Mesendoderm (in vitro differentiated cells): ENCODE data around the gene KCNQ1.

Experiments used
- DNase-seq: peaks from one replicate; pipeline ENCODE4 v3.0.0; 2013
- H2AK5ac ChIP-seq: 2 replicates; pipeline ENCODE4 v1.6.1; 2013; ENCODE audit warnings: low read length, inconsistent platforms
- H2BK120ac ChIP-seq: 2 replicates; pipeline ENCODE4 v1.6.1; 2013; ENCODE audit warnings: low read depth, mild to moderate bottlenecking, low read length, moderate library complexity, mixed read lengths
- H2BK15ac ChIP-seq: replicated peaks from 2 replicates; pipeline ENCODE4 v1.6.1; 2013; ENCODE audit warnings: low read depth, mild to moderate bottlenecking, moderate library complexity
- H2BK5ac ChIP-seq: 2 replicates; pipeline ENCODE4 v1.6.1; 2013; ENCODE audit warnings: low read length, inconsistent platforms
- H3K18ac ChIP-seq: 2 replicates; pipeline ENCODE4 v1.6.1; 2013; ENCODE audit warnings: mild to moderate bottlenecking, low read length, mixed read lengths
- H3K23ac ChIP-seq: one replicate; pipeline ENCODE4 v1.6.1; 2013; ENCODE audit warnings: low read length
- H3K27ac ChIP-seq: 2 replicates; pipeline ENCODE4 v1.5.1; 2013; ENCODE audit warnings: low read depth, mild to moderate bottlenecking, inconsistent platforms, low read length, moderate library complexity
- H3K27me3 ChIP-seq: 2 replicates; pipeline ENCODE4 v1.6.1; 2013; ENCODE audit warnings: low read length, control low read depth, mild to moderate bottlenecking, inconsistent platforms; ENCODE audit not compliant: insufficient read depth, poor library complexity
- H3K36me3 ChIP-seq: 2 replicates; pipeline ENCODE4 v1.6.1; 2013; ENCODE audit warnings: low read length, inconsistent platforms; ENCODE audit not compliant: control insufficient read depth, insufficient read depth
- H3K4ac ChIP-seq: one replicate; pipeline ENCODE4 v1.6.1; 2013; ENCODE audit warnings: low read depth, mild to moderate bottlenecking, low read length, moderate library complexity
- H3K4me1 ChIP-seq: 2 replicates; pipeline ENCODE4 v1.6.1; 2013; ENCODE audit warnings: low read depth, low read length, inconsistent platforms; ENCODE audit not compliant: control insufficient read depth
- H3K4me2 ChIP-seq: 2 replicates; pipeline ENCODE4 v1.6.1; 2013; ENCODE audit warnings: low read length
- H3K4me3 ChIP-seq: 2 replicates; pipeline ENCODE4 v1.5.1; 2013; ENCODE audit warnings: mild to moderate bottlenecking, low read length
- H3K56ac ChIP-seq: one replicate; pipeline ENCODE4 v1.6.1; 2013; ENCODE audit warnings: low read length
- H3K79me1 ChIP-seq: 2 replicates; pipeline ENCODE4 v1.6.1; 2013; ENCODE audit warnings: low read length, inconsistent platforms
- H3K79me2 ChIP-seq: 2 replicates; pipeline ENCODE4 v1.6.1; 2013; ENCODE audit warnings: mild to moderate bottlenecking, low read length; ENCODE audit not compliant: control insufficient read depth, insufficient read depth
- H3K9ac ChIP-seq: 2 replicates; pipeline ENCODE4 v1.6.1; 2013; ENCODE audit warnings: low read length, inconsistent platforms
- H4K5ac ChIP-seq: one replicate; pipeline ENCODE4 v1.6.1; 2013; ENCODE audit warnings: low read length
- H4K8ac ChIP-seq: one replicate; pipeline ENCODE4 v1.6.1; 2013; ENCODE audit warnings: low read depth, mild to moderate bottlenecking, control low read depth, low read length, moderate library complexity
- WGBS: extraction: QIAGEN DNeasy Blood & Tissue Kit; methylation state at CpG from one replicate; pipeline ENCODE4 v1.1.7; 2013; ENCODE audit warnings: low lambda C conversion rate, missing lambda C conversion rate; ENCODE audit not compliant: insufficient coverage; ENCODE audit errors: extremely low coverage; 5-methylcytosine and 5-hydroxymethylcytosine counted together

Gene KCNQ1

DNA sequence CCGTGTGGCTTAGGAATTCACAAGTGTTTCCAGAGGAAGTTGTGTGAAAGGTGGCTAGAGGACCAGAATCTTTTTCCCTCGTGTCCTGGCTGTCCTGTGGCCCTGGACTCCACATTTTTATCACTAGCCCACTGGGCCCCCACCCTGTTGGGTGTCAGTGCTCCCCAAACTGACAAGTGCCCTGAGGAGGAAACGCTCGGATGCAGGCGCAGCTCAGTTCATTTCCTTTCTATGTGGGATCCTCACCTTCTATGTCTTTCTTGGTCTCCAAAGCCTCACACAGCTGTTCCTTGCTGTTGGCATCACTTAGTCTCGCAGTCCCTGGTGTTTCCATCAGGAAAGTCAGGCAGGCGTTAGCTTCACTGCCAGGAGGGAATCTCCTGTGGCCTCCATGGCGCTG is 323.0 kb downstream of the KCNQ1 start:
- no peak for DNase-seq
- H3K9ac ChIP-seq, result no peak overlapping the region

DNA sequence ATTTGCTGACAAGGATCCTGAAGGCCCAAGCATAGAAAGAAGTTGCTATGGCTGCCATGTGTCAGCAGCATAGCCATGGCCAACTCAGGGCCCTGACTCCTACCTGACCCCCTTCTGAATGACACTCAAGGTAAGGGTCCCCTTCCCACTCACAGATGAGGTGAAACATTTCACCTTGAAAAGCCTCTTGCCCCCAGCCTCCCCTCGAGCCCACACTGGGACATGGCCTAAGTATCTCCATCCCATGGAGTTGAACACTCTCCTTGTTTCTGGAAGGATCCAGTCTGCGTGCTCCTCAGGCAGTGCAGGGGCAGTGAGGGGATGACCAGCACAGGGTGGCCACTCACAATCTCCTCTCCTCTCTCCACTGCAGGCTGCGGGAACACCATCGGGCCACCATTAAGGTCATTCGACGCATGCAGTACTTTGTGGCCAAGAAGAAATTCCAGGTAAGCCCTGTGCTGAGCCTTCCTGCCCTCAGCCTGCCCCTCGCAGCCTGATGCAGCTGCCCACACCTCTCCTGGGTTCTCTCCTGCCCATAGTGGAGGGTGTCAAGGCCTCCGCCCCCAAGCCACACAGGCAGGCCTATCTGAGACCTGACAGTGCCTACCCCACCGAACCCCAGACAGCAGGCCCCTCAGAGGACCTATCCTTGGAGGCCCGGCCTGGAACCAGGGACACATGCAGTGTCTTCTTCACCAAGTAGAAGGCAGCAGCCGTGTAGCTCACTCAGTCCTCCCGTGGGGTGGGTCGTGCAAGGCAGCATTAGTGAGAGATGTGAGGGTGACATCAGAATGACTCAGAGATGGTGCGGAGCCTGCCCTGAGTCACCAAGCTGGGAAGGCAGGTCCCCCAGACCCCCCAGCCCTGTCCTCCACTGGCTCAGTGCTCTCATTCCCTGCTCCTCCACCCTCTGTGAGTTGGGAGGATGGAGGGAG is 323.9 kb downstream of the KCNQ1 start:
- no peaks in the 10 kb centered on the region for H3K4me1 ChIP-seq
- no peak overlapping the region for H3K23ac ChIP-seq
- H4K8ac ChIP-seq, result no peak overlapping the region
- H3K56ac ChIP-seq, result no peak overlapping the region
- WGBS, result no CpG with 5 or more reads among the region's 14 CpGs
- no peak overlapping the region for H2BK5ac ChIP-seq
- H2BK15ac ChIP-seq, result no peak overlapping the region
- H3K4me2 ChIP-seq, result no peak overlapping the region
- no peak overlapping the region for H3K27ac ChIP-seq
- no peaks in the 10 kb centered on the region for H3K27me3 ChIP-seq
- H3K18ac ChIP-seq, result no peak overlapping the region
- DNase-seq, result peak; percentile 50
- no peaks in the 10 kb centered on the region for H3K36me3 ChIP-seq
- H3K9ac ChIP-seq, result no peak overlapping the region
- H3K4me3 ChIP-seq, result no peak overlapping the region
- H2BK120ac ChIP-seq, result no peak overlapping the region
- H3K4ac ChIP-seq, result no peak overlapping the region
- H4K5ac ChIP-seq, result no peak overlapping the region
- H2AK5ac ChIP-seq, result no peak overlapping the region
- no peaks in the 10 kb centered on the region for H3K79me1 ChIP-seq
- H3K79me2 ChIP-seq, result no peaks in the 10 kb centered on the region

More for the DNA sequence above, 323.0 kb downstream of the KCNQ1 start:
- Histone ChIP-seq H3K27ac (no peak overlapping the region), H2BK120ac (no peak overlapping the region), H3K36me3 (no peaks in the 10 kb centered on the region), H3K4me2 (no peak overlapping the region), H3K23ac (no peak overlapping the region), H3K79me1 (no peaks in the 10 kb centered on the region), H3K4me3 (no peak overlapping the region), H3K4ac (no peak overlapping the region), H2AK5ac (no peak overlapping the region), H3K18ac (no peak overlapping the region), H3K79me2 (no peaks in the 10 kb centered on the region), H4K8ac (no peak overlapping the region), H3K4me1 (no peaks in the 10 kb centered on the region), H3K27me3 (no peaks in the 10 kb centered on the region), H2BK5ac (no peak overlapping the region), H3K56ac (no peak overlapping the region), H2BK15ac (no peak overlapping the region), H4K5ac (no peak overlapping the region)
- no CpG with 5 or more reads among the region's 8 CpGs for WGBS

DNA sequence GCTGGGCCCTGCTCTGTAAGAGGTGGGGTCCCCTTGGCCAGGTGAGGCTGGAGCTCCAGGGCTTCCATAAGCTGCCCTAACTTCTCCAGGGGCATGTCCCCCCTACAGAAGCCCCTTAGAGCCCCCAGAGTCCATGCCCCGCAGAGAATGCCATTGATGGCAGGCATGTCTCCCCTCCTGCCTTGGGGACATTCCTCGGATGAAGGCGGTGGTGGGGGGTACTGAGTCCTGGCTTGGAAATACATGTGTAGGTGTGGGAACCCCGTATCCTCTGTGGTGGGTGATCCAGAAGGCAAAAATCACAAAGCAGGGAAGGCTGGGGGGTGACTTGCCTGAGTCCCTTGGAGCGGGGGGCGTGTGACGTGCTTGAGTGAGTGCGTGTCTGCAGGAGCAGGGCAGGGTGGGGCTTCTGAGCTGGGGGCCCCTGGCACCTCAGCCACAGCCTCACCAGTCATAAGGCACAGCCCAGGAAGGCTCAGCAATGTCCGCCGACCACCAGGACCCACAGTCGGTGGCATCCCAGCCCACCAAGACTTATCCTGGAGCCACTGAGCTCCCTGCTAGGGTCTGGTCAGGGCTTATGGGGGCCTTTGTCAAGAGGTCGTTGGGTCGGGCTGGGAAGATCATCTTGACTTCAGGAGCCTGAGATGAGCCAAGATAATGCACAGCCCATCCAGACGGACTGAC is 324.7 kb downstream of the KCNQ1 start:
- no peak overlapping the region for H2BK120ac ChIP-seq
- H4K5ac ChIP-seq, result no peak overlapping the region
- no peaks in the 10 kb centered on the region for H3K36me3 ChIP-seq
- no peak overlapping the region for H4K8ac ChIP-seq
- no peak overlapping the region for H2AK5ac ChIP-seq
- H3K56ac ChIP-seq, result no peak overlapping the region
- no CpG with 5 or more reads among the region's 14 CpGs for WGBS
- no peaks in the 10 kb centered on the region for H3K27me3 ChIP-seq
- no peaks in the 10 kb centered on the region for H3K79me1 ChIP-seq
- no peak overlapping the region for H3K9ac ChIP-seq
- no peak overlapping the region for H3K27ac ChIP-seq
- no peaks in the 10 kb centered on the region for H3K4me1 ChIP-seq
- H3K23ac ChIP-seq, result no peak overlapping the region
- H2BK15ac ChIP-seq, result no peak overlapping the region
- no peak overlapping the region for H3K4me2 ChIP-seq
- no peak overlapping the region for H3K4ac ChIP-seq
- no peak overlapping the region for H3K4me3 ChIP-seq
- H3K18ac ChIP-seq, result no peak overlapping the region
- no peak overlapping the region for H2BK5ac ChIP-seq
- no peaks in the 10 kb centered on the region for H3K79me2 ChIP-seq
- DNase-seq, result no peak

DNA sequence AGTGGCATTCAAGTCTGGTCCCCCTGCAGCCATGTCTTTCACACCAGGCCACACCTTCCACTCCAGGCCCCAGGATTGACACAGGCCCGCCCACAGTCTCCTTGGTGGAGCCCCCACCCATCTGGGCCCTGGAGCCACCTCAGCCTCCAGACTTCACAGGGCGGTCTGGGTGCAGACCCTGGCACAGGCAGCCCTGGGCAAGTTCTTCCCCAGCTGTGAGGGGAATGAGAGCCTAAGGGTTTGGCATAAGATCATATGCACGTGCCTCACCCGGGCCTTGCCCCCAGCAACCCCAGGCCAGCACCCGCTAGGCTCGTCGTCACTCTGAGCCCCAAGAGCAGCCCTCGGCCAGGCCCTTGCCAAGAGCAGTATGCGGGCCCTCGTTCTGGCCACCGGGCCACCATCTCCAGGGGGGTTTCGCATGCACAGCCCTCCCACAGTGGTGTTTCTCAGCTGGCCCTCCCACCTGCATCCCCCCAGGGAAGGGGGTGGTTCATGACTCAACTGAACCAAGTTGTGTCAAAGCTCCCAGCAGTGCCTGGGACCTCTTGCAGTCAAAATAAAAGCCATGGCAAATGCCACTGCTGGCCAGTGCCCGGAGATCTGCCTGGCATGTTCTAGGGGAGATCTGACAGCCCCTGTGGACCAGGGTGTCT is 325.4 kb downstream of the KCNQ1 start:
- no peak overlapping the region for H2AK5ac ChIP-seq
- no peak overlapping the region for H3K23ac ChIP-seq
- H3K79me2 ChIP-seq, result no peaks in the 10 kb centered on the region
- no peaks in the 10 kb centered on the region for H3K27me3 ChIP-seq
- no peaks in the 10 kb centered on the region for H3K79me1 ChIP-seq
- no peaks in the 10 kb centered on the region for H3K4me1 ChIP-seq
- no peak overlapping the region for H3K4ac ChIP-seq
- no peak overlapping the region for H3K4me2 ChIP-seq
- H3K9ac ChIP-seq, result no peak overlapping the region
- no peak overlapping the region for H4K8ac ChIP-seq
- no peak overlapping the region for H3K4me3 ChIP-seq
- no peak overlapping the region for H3K18ac ChIP-seq
- no peak overlapping the region for H3K27ac ChIP-seq
- DNase-seq, result no peak
- H2BK120ac ChIP-seq, result no peak overlapping the region
- no peak overlapping the region for H3K56ac ChIP-seq
- H2BK5ac ChIP-seq, result no peak overlapping the region
- no peak overlapping the region for H2BK15ac ChIP-seq
- H3K36me3 ChIP-seq, result no peaks in the 10 kb centered on the region
- no CpG with 5 or more reads among the region's 13 CpGs for WGBS
- H4K5ac ChIP-seq, result no peak overlapping the region

DNA sequence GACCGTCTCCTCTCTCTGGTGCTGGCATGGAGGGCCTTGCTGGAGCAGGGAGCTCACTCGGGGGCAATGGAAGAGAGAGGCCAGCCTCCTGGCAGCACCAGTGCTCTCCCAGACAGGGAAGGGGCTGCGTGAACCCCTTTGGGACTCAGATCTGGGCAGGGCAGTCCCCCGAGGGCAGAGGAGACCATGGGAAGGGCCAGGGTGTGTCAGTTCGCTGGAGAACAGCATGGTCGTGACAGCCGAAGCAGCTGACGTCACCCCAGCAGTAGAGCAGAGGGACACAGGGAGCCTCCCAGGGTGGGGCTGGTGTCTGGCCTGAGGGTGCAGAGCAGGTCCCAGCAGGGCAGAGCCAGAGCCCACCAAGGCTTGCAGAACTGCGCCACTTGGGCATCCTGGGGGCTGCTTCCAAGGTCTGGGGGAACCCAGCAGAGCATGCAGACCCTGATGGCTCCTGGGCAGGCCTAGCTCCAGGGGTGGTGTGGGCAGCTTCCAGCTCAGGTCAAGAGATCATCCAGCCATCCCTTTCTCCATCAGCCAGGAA is 326.0 kb downstream of the KCNQ1 start:
- Histone ChIP-seq H2BK15ac (no peak overlapping the region), H4K5ac (no peak overlapping the region), H3K18ac (no peak overlapping the region), H2BK5ac (no peak overlapping the region), H3K4me3 (no peak overlapping the region), H3K27me3 (no peaks in the 10 kb centered on the region), H3K56ac (no peak overlapping the region), H3K79me1 (no peaks in the 10 kb centered on the region), H3K79me2 (no peaks in the 10 kb centered on the region), H3K4me2 (no peak overlapping the region), H3K23ac (no peak overlapping the region), H2BK120ac (no peak overlapping the region), H3K9ac (no peak overlapping the region), H3K36me3 (no peaks in the 10 kb centered on the region), H2AK5ac (no peak overlapping the region), H3K27ac (no peak overlapping the region), H4K8ac (no peak overlapping the region), H3K4ac (no peak overlapping the region), H3K4me1 (no peaks in the 10 kb centered on the region)
- WGBS, result no CpG with 5 or more reads among the region's 9 CpGs
- DNase-seq, result no peak
